ENCODE data around the gene WWOX. TPM values are rescaled to one million over a fixed set of nuclear protein-coding genes. Genes with fewer than 3 reads are reported as not detected.

Gene WWOX
- total RNA-seq, 4 donors from 2014 or later = 76.8 to 102 (median 83.6) TPM

- peaks cover 0 to 34% (median 5%) of the 10 kb centered on the region in 4 donors for H3K4me1 ChIP-seq
- DNase-seq (ENCODE audit: low spot score in 2 of 2) = no peak
- peak overlapping the region in 1 of 4 donors; percentile 50 for H3K27ac ChIP-seq
- no peak for TF ChIP-seq POLR2A (IDR thresholded peaks at IDR 0.05)
- TF ChIP-seq CTCF (IDR thresholded peaks at IDR 0.05) = no peak
- TF ChIP-seq EP300 (IDR thresholded peaks at IDR 0.05) = no peak
- no peaks in the 10 kb centered on the region for H3K27me3 ChIP-seq
- H3K36me3 ChIP-seq = no peaks in the 10 kb centered on the region
- no peaks in the 10 kb centered on the region for H3K9me3 ChIP-seq
- WGBS, 2 donors = 44 to 54% methylated on average over 3 of the region's 3 CpGs
- no peak overlapping the region for H3K4me3 ChIP-seq
Observed at GRCh38 chr16:79132701-79133100, 1033.2 kb downstream of the WWOX start.

GRCh38 chr16:79134300-79134699, 1034.8 kb downstream of the WWOX start:
- Histone ChIP-seq H3K9me3 (no peaks in the 10 kb centered on the region), H3K4me3 (no peak overlapping the region), H3K27ac (no peak overlapping the region), H3K36me3 (no peaks in the 10 kb centered on the region), H3K4me1 (peaks cover 0 to 34% (median 2%) of the 10 kb centered on the region in 4 donors), H3K27me3 (no peaks in the 10 kb centered on the region)
- DNase-seq (ENCODE audit: low spot score in 2 of 2) = no peak
- WGBS, 2 donors = 72 to 75% methylated on average over 5 of the region's 5 CpGs
- TF ChIP-seq POLR2A (IDR thresholded peaks at IDR 0.05) = no peak
- no peak for TF ChIP-seq CTCF (IDR thresholded peaks at IDR 0.05)
- TF ChIP-seq EP300 (IDR thresholded peaks at IDR 0.05) = no peak

GRCh38 chr16:79136955-79137354, 1037.5 kb downstream of the WWOX start:
- no peak overlapping the region for H3K4me3 ChIP-seq
- no peaks in the 10 kb centered on the region for H3K36me3 ChIP-seq
- no peak for DNase-seq (ENCODE audit: low spot score in 2 of 2)
- TF ChIP-seq EP300 (IDR thresholded peaks at IDR 0.05) (no peak), POLR2A (IDR thresholded peaks at IDR 0.05) (no peak), CTCF (IDR thresholded peaks at IDR 0.05) (no peak)
- H3K9me3 ChIP-seq = no peaks in the 10 kb centered on the region
- peak overlapping the region in 1 of 4 donors; percentile 70 for H3K27ac ChIP-seq
- WGBS, 2 donors = 66 to 76% methylated on average over 7 of the region's 7 CpGs
- H3K27me3 ChIP-seq = no peaks in the 10 kb centered on the region
- peaks cover 0 to 29% (median 2%) of the 10 kb centered on the region in 4 donors for H3K4me1 ChIP-seq

GRCh38 chr16:79137426-79137939, 1038.0 kb downstream of the WWOX start:
- H3K4me3 ChIP-seq = no peak overlapping the region
- 55 to 57% methylated on average over 6 of the region's 6 CpGs for WGBS, 2 donors
- no peaks in the 10 kb centered on the region for H3K36me3 ChIP-seq
- no peak for TF ChIP-seq EP300 (IDR thresholded peaks at IDR 0.05)
- TF ChIP-seq CTCF (IDR thresholded peaks at IDR 0.05) = no peak
- no peak for TF ChIP-seq POLR2A (IDR thresholded peaks at IDR 0.05)
- peak overlapping the region in 1 of 4 donors; percentile 70 for H3K27ac ChIP-seq
- DNase-seq (ENCODE audit: low spot score in 2 of 2) = peak in 1 of 2 donors; percentile 64
- peaks cover 0 to 25% (median 2%) of the 10 kb centered on the region in 4 donors for H3K4me1 ChIP-seq
- no peaks in the 10 kb centered on the region for H3K27me3 ChIP-seq
- no peaks in the 10 kb centered on the region for H3K9me3 ChIP-seq

- TF ChIP-seq CTCF (IDR thresholded peaks at IDR 0.05) (no peak), EP300 (IDR thresholded peaks at IDR 0.05) (no peak), POLR2A (IDR thresholded peaks at IDR 0.05) (no peak)
- H3K27me3 ChIP-seq = no peaks in the 10 kb centered on the region
- peaks cover 0 to 16% (median 0%) of the 10 kb centered on the region in 4 donors for H3K4me1 ChIP-seq
- H3K27ac ChIP-seq = no peak overlapping the region
- no peak overlapping the region for H3K4me3 ChIP-seq
- no peak for DNase-seq (ENCODE audit: low spot score in 2 of 2)
- no peaks in the 10 kb centered on the region for H3K36me3 ChIP-seq
- 71 to 76% methylated on average over 7 of the region's 7 CpGs for WGBS, 2 donors
- H3K9me3 ChIP-seq = no peaks in the 10 kb centered on the region
Observed at GRCh38 chr16:79139799-79140198, 1040.3 kb downstream of the WWOX start.
